IPS-20b (cell line): Measurements from ENCODE around the gene TEX22.

Experiments used
- H3K27ac ChIP-seq: one replicate; pipeline ENCODE4 v1.5.1; 2013; ENCODE audit warnings: low read length
- H3K27me3 ChIP-seq: 2 replicates; pipeline ENCODE4 v1.6.1; 2013; ENCODE audit warnings: mild to moderate bottlenecking, low read length, inconsistent platforms; ENCODE audit not compliant: insufficient read depth
- H3K36me3 ChIP-seq: 2 replicates; pipeline ENCODE4 v1.6.1; 2013; ENCODE audit warnings: low read depth, mild to moderate bottlenecking, inconsistent platforms, low read length, moderate library complexity; ENCODE audit not compliant: insufficient read depth
- H3K4me1 ChIP-seq: 2 replicates; pipeline ENCODE4 v1.6.1; 2013; ENCODE audit warnings: mild to moderate bottlenecking, control low read depth, inconsistent platforms, low read length, moderate library complexity; ENCODE audit not compliant: insufficient read depth
- H3K4me3 ChIP-seq: 2 replicates; pipeline ENCODE4 v1.5.1; 2013; ENCODE audit warnings: mild to moderate bottlenecking, low read length, inconsistent platforms
- H3K9ac ChIP-seq: 2 replicates; pipeline ENCODE4 v1.6.1; 2013; ENCODE audit warnings: low read depth, mild to moderate bottlenecking, inconsistent platforms, low read length, moderate library complexity
- H3K9me3 ChIP-seq: 2 replicates; pipeline ENCODE4 v1.6.1; 2013; ENCODE audit warnings: mild to moderate bottlenecking, low read depth, low read length, inconsistent platforms; ENCODE audit not compliant: insufficient read depth

Gene TEX22

DNA sequence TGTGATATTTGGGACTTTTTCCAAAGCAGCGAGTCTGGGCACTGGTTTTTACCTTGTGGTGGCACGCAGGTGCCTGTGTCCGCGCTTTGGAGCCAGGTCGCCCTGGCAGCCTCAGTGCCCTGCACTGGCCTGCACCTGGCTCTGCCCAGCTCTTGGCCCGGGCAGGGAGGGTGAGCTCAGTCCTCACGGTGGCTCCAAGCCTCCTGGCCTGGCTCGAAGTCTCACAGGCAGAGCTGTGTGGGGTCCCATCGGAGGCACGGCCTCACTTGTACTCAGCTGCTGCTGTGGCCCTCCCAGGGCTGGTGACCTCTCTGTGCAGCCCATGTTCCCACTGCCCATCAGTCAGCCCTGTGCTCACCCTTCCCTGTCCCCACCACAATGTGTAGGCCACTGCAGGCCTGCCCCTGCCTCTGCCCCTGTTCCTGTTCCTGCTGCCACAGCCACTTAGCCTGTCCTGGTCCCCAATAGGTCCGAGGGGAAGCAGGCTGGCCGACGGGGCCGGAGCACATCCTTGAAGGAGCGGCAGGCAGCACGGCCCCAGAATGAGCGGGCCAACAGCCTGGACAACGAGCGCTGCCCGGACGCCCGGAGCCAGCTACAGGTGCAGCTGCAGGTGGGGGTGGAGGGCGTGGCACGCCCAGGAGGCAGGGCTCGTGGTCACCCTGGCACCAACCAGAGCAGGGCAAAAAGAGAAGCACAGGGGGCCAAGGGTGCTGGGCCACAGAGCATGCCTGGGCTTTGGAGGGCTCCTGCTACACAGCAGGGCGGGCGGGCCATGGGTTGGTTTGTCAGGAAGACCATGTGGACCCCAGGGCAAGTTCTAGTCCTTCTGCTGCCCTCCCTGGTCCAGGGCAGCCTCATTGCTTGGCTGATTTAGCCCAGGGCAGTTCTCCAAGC, 16.6 kb upstream of the TEX22 start:
- H3K36me3 ChIP-seq, result peaks cover 12% of the 10 kb centered on the region; the same call in 1 of the 2 replicates
- H3K27me3 ChIP-seq, result no peaks in the 10 kb centered on the region
- H3K4me1 ChIP-seq, result no peaks in the 10 kb centered on the region

DNA sequence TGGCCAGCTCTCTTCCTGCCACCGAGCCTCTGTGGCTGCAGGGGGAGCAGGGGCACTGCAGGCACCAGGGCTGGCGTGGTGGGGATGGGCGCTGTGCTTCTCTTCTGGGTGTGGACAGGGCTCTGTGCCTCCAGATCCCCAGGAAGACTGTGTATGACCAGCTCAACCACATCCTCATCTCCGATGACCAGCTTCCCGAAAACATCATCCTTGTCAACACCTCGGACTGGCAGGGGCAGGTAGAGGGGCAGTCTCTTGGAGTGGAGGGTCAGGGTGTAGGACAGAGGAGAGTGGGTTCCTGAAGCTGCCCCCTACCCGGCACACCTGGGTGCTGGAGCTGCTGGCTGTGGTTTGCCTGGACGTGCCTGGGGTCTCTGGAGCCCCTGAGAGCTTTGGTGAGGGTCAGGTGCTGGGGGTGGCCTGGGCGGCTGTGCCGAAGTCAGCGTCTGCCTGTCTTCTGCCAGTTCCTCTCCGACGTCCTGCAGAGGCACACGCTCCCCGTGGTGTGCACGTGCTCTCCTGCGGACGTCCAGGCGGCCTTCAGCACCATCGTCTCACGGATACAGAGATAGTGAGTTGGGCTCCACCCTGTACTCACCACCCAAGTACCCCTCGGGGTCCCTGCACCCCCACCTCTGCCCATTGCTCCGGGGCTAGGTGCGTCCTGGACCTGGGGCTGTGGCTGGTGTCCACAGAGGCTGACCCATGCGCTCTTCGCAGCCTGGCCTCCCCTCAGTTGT, 15.8 kb upstream of the TEX22 start:
- no peak overlapping the region for H3K9ac ChIP-seq
- no peaks in the 10 kb centered on the region for H3K27me3 ChIP-seq
- H3K36me3 ChIP-seq, result peaks cover 12% of the 10 kb centered on the region; the same call in 1 of the 2 replicates
- no peaks in the 10 kb centered on the region for H3K9me3 ChIP-seq
- H3K4me3 ChIP-seq, result no peak overlapping the region
- no peaks in the 10 kb centered on the region for H3K4me1 ChIP-seq
- no peak overlapping the region for H3K27ac ChIP-seq

More for the DNA sequence above, 16.6 kb upstream of the TEX22 start:
- Histone ChIP-seq H3K9me3 (no peaks in the 10 kb centered on the region), H3K9ac (no peak overlapping the region), H3K4me3 (no peak overlapping the region), H3K27ac (no peak overlapping the region)

DNA sequence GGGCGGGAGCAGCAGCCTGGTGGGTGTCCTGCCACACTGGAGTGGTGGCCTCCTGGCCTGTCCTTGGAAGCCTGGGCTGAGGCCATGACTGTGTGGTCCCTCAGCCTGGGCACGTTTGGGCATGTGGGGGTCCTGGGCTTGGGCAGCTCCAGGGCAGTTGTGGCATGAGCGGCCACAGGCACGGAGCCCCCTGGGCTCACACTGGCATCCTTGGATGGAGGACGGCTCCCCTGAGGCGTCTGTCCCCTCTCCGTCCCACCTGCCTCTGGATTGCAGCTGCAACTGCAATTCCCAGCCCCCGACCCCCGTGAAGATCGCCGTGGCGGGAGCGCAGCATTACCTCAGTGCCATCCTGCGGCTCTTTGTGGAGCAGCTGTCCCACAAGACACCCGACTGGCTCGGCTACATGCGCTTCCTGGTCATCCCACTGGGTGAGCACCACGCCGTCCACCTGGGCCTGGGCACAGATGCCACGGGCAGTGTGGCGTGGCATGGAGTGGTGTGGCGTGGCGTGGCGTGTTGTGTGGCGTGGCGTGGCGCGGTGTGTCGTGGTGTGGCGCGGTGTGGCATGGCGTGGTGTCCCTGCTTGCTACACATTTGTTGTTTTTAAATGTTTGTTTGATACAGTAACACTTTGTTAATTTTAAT, 15.1 kb upstream of the TEX22 start:
- peaks cover 12% of the 10 kb centered on the region; the same call in 1 of the 2 replicates for H3K36me3 ChIP-seq
- H3K4me1 ChIP-seq, result no peaks in the 10 kb centered on the region
- H3K9me3 ChIP-seq, result no peaks in the 10 kb centered on the region
- H3K27ac ChIP-seq, result no peak overlapping the region
- H3K27me3 ChIP-seq, result no peaks in the 10 kb centered on the region
- no peak overlapping the region for H3K4me3 ChIP-seq
- no peak overlapping the region for H3K9ac ChIP-seq

DNA sequence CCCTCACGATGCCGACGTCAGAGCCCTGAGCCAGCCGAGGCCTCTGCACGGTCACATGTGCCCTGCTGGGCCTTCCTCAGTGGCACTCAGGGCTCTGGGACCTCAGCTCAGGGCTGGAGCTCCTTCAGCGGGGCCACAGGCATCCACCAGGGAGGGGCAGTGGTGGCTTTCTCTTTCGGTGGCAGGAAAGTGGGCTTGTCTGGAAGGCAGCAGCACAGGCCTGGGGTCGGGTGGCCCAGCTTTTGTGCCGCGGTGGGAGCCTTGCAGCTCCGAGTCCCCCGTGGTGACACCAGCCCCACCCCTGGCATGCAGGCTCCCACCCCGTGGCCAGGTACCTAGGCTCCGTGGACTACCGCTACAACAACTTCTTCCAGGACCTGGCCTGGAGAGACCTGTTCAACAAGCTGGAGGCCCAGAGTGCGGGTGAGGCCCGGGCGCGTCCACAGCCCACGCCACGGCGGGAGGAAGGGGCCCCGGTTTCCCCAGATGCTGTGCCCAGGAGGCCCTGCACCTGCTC, 14.2 kb upstream of the TEX22 start:
- Histone ChIP-seq H3K27ac (no peak overlapping the region), H3K36me3 (peaks cover 12% of the 10 kb centered on the region; the same call in 1 of the 2 replicates), H3K4me3 (no peak overlapping the region), H3K4me1 (no peaks in the 10 kb centered on the region), H3K9ac (no peak overlapping the region), H3K27me3 (no peaks in the 10 kb centered on the region), H3K9me3 (no peaks in the 10 kb centered on the region)

DNA sequence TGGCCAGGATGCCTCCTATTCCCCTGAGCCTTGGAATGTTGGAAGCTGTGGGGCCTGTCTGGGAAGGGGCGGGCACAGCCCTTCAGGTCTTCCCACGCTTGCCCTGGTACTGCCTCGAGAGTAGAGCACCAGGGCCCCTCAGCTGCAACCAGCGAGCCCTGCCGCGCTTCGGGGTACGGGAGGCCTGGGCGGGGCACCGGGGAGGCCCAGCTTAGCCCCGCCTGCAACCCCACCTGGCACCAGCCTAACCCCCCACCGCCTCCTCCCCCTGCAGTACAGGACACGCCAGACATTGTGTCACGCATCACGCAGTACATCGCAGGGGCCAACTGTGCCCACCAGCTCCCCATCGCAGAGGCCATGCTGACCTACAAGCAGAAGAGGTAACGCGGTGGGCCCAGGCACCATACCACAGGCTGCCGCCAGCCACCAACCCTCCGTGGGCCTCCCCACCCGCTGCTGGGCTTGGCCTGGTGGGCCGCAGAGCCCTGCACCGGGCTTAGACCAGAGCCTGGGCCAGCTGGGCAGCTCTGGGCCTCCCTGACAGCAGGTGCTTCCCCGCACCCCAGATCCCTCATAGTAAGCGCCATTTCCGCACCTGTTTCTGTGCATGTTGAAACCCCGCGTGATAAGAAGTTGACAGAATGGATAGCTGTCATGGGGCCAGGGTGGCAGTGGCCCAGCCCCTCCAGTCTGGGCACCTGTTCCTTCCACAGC, 13.6 kb upstream of the TEX22 start:
- Histone ChIP-seq H3K4me1 (no peaks in the 10 kb centered on the region), H3K27me3 (no peaks in the 10 kb centered on the region), H3K4me3 (no peak overlapping the region), H3K27ac (no peak overlapping the region), H3K9ac (no peak overlapping the region), H3K9me3 (no peaks in the 10 kb centered on the region), H3K36me3 (peaks cover 9% of the 10 kb centered on the region; the same call in 1 of the 2 replicates)

DNA sequence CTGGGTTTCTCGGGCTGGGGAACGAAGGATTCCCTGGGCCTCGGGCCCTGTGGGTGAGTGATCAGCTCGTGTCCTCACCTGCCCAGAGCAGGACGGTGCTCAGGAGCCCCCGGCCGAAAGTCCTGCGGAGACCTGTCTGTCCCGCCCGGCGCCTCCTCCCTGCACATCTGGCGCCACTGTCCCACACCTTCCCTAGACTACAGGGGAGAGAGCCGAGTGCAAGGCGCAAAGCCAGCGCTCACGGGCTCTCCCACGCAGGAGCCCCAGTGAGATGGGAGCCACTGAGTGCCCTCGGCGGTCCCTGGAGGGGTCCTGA, 13.1 kb upstream of the TEX22 start:
- Histone ChIP-seq H3K9me3 (no peaks in the 10 kb centered on the region), H3K4me3 (no peak overlapping the region)

DNA sequence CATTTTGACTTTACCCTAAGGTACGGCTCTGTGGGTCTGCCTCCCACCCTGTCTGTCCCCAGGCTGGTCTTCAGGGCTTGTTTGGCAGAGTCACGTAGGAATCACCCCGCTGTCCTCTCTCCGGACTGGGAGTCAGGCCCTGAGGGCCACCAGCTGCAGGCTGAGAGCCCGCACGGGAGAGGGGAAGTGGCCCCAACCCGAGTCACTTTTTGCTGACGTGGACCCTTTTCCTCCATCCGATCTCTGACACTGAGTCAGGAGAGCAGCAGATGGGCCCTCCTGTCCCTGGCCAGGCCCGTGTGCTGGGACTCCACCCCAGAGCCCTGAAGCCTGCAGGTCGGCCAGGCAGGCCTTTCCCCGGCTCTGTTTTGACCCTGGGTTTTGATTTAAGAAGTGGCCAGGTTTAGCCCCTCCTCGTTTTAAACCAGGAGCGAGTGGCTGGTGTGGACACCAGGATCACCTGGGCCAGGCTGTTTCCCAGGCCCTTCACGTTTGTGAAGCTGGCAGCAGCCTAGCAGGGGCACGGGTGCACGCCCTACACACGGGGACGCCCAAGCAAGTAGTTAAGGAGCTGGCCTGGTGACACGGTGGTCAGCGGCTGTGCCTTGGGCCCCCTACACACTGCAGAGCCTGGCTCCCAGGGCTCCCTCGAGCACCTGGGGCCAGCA, 12.5 kb upstream of the TEX22 start:
- no peak overlapping the region for H3K9ac ChIP-seq
- H3K9me3 ChIP-seq, result no peaks in the 10 kb centered on the region
- H3K27ac ChIP-seq, result no peak overlapping the region
- H3K27me3 ChIP-seq, result no peaks in the 10 kb centered on the region
- peaks cover 5% of the 10 kb centered on the region; the same call in 1 of the 2 replicates for H3K36me3 ChIP-seq
- no peak overlapping the region for H3K4me3 ChIP-seq
- H3K4me1 ChIP-seq, result no peaks in the 10 kb centered on the region

More for the DNA sequence above, 13.1 kb upstream of the TEX22 start:
- Histone ChIP-seq H3K36me3 (peaks cover 5% of the 10 kb centered on the region; the same call in 1 of the 2 replicates), H3K27me3 (no peaks in the 10 kb centered on the region), H3K27ac (no peak overlapping the region), H3K4me1 (no peaks in the 10 kb centered on the region), H3K9ac (no peak overlapping the region)

DNA sequence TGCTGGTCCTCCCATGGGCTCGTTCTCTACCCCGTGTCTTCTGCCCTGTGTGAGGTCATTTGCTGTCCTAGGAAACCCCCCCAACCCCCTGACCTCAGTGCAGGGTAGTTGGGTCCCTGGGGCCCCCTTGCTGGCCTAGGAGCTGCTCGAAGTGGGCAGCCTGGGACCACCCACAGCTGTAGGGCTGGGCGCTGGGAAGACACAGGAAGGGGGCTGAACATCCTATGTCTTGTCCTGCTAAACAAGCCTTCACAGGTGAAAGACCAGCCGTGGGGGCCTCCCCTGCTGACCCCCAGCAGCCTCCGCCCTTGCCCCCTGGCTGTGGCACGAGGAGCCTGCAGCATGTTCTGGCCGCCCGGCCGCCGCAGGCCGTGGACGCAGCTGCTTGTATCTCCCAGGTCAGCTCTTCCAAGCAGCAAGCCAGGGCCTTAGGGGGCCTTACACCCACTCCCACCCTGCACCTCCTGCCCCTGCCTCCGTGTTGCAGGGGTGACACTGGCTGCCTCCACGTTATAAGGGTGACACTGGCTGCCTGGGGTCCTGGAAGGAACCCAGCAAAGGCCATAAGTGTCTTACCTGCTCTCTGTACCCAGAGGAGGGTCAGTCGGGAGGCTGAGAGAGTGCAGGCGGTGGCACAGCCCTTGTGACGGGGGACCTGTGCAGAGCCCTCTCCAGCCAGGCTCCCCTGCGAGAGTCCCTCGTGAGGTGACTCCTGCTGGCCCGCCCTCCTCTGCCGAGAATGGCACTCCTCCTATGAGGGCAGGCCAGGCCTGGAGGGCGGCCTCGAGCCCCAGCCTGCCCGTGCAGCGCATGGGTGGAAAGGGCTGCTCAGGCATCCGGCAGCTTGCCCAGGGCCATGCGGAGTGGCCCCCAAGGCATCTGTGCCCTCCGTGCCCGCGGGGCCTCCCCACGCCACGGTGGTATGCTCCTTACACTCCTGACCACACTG, 11.5 kb upstream of the TEX22 start:
- Histone ChIP-seq H3K4me3 (no peak overlapping the region), H3K9me3 (no peaks in the 10 kb centered on the region), H3K27ac (no peak overlapping the region), H3K4me1 (no peaks in the 10 kb centered on the region), H3K27me3 (no peaks in the 10 kb centered on the region), H3K36me3 (peaks cover 5% of the 10 kb centered on the region; the same call in 1 of the 2 replicates), H3K9ac (no peak overlapping the region)

DNA sequence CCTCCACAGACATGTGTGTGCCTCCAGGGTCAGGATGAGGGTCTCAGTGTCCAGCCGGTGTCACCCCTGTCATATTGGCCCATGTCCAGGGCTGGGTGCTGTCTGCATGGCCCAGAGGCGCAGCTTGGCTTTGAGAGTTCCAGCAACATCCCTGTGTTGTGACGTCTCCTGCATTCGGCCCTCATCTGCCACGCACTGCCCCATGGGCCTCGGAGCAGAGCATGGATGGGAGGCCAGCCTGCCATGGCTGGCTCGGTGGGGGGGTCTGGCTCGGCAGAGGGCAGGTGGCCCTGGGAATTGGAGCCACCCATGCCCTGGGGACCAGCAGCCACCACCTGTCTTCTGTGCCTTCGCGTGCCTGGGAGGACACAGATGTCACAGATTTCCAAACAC, 10.8 kb upstream of the TEX22 start:
- Histone ChIP-seq H3K4me3 (no peak overlapping the region), H3K4me1 (no peaks in the 10 kb centered on the region), H3K27ac (no peak overlapping the region), H3K9me3 (no peaks in the 10 kb centered on the region), H3K9ac (no peak overlapping the region), H3K27me3 (no peaks in the 10 kb centered on the region), H3K36me3 (peaks cover 5% of the 10 kb centered on the region; the same call in 1 of the 2 replicates)
